ENCODE measurements around the gene C5orf15.

Gene C5orf15

DNA sequence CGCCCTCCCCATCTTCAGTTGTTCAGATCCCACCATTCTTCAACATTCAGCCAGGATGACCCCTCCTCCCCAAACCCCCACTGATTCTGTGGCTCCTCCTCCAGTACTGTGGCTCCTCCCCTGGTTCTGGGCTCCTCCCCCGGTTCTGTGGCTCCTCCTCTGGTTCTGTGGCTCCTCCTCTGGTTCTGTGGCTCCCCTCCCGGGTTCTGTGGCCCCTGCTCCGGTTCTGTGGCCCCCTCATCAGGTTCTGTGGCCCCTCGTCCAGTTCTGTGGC lies 32.8 kb downstream of the C5orf15 start:
- no peak for DNase-seq

DNA sequence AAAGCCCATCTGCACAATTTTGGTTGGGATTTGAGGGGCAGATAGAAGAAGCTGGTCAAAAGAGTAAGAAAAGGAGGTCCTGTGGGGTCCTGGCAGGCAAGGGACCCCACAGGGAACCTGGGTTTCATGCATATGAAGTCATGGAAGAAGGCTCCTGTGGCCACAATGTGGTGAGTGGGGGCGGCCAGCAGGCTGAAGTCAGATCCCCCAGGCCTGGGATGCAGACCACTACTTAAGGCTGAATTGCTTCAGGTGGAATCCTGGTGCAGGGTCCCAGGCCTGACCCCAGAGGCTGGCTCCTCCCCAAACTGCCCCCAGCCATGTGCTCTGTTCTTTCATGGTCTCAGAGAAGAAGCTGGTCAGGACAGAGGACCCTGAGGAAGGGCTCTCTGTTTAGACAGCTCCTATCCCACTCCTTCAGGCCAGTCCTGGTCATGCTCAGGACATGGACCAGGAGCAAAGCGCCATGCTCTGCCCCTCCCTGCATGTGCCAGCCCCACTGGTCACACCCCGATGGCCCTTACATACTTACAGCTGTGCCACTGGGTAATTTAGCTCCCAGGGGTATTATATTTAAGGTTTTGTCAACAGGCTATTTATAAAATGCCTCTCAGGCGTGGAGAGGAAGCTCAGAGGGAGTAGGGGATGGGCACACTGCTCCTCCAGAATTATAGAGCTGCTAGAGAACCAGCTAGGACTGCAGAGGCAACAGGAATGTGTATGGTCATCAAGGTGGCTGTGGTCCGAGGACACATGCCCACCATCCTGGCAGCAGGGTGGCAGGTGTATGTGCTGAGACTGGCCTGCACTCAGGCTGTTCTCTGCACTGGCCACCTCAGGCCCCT lies 33.4 kb downstream of the C5orf15 start:
- DNase-seq: no peak

DNA sequence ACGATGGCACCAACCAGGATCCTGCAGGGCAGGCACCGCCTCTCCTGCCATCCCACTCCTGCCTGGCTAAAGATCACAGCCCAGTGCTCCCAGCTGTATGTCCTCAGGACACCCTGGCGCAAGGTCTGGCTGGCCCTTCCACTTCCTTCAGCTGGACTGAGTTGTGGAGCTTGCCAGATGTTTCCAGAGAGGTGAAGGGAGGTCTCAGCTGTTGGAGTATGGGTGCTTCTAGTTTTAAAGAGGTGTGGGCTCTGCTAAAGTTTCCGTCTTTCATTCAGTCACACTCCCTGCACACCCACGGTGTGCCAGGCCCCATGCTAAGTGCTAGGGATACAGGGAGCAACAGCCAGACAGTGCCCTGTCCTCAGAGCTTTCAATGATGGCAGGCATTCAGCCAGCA lies 34.1 kb downstream of the C5orf15 start:
- no peak for DNase-seq

DNA sequence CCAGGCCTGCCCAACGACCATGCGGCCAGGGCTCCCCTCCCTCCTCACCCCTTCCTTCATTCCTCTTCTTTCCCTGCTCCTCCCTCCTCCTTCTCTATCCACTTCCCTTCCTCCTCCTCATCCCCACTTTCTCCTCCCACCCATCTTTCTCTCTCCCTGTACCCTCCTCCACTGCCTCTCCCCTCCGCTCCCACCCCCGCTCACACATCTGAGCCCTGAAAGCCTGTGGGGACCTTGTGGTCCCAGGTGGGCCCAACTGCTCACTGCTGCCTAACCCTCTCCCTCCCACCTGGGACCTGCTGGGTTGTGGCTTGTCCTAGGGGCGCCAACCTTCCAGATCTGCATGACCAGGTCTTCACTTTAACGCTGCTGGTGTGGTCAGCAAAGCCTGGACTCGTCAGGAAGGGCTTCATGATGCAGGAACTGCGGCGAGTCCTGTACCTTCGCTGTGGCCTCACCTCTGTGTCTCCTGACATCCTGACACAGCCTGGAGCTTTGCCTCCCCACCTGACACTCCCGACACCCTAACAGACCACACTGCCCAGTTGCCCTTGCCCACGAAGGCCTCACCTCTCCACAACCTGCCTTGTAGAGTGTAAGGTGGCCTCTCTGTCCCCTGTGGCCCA lies 34.6 kb downstream of the C5orf15 start:
- DNase-seq: no peak

DNA sequence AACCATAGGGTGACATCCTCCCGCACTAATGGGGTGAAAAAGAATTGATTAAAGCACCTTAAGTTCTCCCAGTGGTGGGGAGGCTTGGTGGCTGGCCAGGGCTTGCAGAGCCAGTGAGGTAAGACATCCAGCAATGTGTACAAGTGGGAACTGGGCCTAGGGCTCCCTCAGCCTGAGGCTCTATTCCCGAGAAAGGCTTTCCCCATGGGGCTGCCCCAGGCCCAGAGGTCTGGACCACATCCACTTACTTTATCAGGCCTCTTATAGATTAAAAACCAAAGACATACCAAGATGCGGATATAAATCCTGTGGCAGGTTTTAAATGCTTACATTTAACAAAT lies 35.3 kb downstream of the C5orf15 start:
- DNase-seq: no peak

DNA sequence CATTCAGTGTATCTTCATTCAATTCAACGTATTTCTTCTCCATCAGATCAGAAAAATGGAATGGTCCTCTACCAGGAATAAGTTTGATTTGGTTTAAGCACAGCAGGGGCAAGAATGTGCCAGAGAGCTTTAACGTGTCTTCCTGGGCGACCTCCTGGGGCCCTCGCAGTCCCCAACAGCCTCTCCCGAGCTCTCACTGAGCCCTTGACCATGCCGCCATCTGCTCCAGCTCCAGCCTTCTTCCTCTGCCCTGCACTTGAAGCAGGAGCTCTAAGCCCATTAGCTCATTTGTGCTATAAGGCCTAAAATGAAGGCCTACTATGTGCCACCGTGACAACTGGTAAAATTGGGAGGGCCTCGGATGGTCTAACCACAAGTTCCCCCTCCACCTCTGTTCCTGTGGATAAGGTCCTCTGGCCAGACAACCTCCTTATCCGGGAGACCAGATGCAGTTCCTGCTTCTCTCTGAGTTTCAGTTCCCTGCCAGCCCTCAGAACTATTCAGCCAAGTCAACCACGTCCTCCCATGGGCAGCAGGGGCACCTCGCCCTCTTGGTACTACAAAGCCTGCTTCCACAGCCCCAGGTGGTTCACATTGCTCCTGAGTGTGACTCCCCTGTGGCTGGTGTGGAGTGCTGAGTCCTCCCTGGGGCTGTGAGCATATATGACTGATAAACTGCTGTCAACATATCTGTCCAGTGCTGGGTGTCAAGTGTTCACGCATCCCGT lies 35.8 kb downstream of the C5orf15 start:
- DNase-seq: no peak

DNA sequence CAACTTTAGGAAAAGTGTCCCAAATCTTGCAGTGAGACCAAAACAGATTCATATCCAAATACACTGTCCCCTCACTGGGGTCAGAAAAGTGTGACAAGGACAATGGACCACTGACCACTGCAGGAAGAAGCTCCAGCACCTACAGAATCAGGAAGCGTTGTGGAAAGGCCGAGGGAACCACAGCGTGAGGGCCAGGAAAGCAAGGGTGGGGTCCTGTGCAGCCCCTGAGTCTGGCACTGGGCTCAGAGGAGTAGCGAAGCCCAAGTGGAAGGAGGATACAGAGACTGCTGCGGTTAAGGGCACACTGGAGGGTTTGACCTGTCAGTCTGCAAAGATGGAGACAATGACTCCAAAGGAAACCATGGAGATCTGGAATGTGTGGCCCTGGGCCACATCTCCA lies 36.9 kb downstream of the C5orf15 start:
- no peak for DNase-seq

DNA sequence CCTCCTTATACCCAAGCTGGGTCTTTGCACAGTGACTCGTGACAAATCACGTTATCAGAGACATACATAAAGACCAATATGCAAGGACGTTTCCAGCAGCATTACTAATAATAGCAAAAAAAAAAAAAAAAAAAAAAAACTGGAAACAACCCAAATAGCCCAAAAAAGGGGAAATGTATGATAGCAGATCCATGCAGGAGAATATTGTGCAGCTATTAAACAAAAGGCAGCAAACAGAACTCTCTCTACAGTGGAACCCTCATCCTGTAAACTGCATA lies 37.7 kb downstream of the C5orf15 start:
- DNase-seq: no peak

DNA sequence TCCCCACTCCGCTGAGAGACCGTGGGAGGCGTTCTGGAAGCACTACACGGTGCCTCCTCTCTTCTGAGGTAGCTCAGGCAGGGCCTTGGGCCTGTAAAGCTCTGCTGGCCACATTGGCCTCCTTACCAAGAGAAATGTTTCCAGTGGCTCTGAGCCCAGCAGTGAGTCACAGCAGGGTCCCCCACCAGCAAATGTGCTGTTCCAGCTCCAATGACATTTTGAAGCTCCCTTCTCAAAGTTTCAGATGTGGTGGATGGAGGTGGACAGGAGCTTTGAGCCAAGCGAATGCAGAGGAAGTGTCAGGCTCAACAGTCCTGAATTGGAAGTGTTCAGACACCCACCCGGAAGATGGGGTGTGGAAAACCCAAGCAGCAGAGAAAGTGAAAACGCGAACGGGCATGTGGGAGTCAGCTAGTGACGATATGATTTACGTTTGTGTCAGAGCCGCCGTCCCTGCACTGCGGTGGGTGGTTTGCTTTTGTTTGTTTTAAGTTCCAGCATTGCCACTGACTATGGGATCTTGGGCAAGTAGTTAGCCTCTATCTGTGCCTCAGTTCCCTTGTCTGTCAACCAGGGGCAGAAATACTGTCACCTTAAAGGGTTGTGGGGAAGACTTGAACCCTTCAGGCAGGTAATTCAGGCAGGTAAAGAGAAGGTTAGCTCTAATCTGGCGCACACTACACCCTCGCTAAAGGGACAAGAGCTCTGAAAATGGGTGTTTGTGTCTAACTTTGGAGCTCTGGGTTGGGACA lies 38.2 kb downstream of the C5orf15 start:
- peak; percentile 85 for DNase-seq

DNA sequence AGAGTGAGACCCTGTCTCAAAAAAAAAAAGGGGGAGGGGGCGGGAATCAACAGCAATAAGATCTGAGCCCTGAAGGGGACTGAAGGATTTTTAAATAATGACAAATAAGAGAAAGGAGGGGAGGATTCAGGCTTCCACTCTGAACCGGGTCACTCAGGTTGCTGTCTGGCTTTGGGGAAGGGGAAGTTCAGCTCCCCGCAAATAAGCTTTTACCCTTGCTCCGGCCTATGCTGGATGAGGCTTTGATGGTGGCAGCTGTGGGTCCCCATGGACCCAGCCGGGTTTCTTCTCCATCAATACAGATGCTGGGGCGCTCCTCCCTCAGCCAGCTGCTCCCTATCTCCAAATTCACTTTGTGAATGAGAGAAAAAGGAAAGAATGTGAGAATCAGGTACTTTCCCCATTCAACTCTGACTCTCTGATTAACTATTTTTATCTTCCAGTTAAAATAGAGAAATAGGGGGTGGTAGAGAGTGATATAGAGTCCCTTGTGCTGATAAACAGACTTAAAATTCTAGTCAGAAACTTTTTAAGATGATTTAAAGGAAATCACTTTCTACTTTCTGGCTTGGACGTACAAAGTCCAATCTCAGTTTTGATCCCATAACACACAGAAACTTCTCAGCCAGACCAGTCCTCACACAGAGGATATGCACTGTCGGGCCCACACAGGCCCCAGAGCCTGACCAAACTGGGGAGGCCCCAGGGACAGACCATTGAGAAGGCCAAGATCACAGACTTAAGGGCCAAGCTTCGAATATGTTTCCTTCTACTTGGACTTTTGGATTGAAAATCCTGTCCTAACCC lies 39.6 kb downstream of the C5orf15 start:
- DNase-seq: no peak

DNA sequence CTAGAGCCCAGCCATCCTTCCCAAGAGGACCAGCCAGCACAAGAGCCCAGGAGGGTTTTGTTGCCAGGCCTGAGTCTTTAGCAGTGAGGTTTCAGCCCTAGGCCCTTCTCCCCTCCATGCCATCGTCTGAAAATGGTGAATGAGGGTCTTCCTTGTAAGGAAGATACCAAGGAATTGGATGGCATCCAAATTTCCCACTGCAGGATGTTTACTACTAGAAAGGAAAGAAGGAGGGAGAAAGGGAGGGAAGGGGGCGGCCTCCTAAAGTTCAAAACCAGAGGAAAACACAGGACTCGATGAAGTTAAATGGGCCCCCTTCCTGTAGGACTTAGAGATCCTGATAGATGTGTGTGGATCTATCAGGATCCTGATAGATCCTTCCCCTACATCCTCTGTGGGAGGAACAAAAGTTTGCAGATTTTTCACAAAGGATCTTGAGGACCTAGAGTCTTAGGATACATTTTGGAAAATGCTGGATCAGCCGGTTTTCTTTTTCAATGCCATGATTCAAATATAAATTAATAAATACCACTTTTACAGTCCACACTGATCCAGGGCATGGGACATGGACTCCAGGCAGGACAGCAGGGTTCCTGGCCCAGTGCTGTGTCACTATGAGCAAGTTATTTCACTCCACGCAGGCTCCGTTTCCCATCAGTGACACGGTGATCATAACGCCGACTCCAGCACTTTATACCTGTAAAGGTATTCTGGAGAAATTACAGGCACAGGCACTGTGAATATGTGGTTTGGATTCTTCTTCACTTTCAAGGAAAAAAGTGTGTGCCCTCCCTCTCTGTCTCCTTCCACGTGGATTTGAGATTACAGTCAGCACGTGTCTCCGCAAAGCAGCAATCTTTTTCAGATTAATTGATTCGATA lies 40.9 kb downstream of the C5orf15 start:
- no peak for DNase-seq

DNA sequence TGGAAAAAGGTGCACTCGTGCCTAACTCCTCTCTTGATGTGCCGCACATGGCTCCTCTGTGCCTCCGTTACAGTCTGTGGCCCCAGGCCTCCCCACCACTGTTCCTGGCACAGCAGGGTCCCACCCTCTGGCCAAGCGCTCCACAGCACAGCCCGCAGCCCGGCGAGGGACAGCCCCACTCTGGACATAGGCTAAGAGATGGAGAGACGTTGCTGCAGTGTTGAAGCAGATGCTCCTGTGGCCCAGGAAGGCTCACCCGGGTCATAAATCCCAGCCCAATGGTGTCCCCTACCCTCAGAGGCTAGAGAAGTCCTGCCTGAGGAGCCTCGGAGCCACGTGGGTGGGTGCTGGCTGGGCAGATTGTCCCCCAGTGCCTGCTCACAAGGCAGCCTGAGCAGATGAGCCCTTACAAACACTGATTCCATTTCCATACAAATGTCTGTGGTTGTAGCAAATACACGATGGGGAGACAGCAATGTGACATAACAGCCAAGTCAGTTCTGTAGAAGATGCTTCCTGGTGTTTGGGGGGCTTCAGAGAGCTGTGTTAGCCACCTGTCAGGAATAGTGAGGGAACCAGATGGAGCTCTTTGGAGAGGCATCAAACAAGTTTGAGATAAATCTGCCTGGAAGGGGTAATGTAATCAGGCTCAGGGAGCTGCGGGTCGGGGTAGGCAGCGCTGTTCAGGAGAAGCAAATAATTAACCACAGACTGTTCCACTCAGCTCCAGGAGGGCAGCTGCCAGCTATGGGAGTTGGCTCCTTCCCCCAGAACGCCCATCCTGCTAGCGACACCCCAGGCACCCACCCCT lies 41.7 kb downstream of the C5orf15 start:
- DNase-seq: no peak

DNA sequence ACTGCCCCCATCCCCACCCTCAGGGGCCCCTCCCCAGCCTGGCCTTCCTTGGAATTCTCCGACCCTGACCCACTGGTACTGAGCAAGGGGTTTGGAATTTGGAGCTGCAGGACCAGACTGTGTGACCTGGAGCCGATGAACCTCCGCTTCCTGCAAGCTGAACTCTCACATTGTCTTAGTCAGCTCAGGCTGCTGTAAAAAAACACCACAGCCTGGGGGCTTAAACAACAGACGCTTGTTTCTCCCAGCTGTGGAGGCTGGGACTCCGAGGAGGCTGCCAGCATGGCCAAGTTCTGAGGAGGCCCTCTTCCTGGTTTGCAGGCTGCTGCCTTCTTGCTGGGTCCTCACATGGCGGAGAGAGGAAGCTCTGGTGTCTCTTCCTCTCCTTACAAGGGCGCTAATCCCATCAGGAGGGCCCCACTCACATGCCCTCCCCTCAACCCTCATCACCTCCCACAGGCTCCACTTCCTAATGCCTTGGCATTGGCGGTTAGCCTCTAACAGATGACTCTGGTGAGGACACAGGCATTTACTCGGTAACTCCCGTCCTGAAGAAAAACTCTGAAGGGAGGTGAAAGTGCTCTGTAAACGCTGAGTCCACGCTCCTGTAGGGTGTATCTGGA lies 42.4 kb downstream of the C5orf15 start:
- DNase-seq: no peak

DNA sequence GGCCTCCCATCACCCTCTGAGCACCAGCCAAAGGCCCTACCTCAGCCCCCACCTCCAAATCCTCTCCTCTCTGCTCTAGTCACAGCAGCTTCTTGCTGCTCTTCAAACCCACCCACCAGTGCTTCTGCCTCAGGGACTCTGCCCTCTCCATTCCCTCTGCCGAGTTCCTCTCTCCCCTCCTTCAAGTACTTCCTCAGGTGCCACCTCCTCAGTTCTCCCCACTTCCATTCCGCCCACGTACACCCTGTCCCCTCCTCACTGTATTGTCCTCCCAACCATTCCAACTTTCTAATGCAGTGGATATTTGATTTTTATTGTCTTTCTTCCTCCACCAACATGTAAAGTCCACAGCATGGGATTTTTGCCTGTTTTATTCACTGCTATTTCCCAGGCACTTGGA lies 43.2 kb downstream of the C5orf15 start:
- no peak for DNase-seq

DNA sequence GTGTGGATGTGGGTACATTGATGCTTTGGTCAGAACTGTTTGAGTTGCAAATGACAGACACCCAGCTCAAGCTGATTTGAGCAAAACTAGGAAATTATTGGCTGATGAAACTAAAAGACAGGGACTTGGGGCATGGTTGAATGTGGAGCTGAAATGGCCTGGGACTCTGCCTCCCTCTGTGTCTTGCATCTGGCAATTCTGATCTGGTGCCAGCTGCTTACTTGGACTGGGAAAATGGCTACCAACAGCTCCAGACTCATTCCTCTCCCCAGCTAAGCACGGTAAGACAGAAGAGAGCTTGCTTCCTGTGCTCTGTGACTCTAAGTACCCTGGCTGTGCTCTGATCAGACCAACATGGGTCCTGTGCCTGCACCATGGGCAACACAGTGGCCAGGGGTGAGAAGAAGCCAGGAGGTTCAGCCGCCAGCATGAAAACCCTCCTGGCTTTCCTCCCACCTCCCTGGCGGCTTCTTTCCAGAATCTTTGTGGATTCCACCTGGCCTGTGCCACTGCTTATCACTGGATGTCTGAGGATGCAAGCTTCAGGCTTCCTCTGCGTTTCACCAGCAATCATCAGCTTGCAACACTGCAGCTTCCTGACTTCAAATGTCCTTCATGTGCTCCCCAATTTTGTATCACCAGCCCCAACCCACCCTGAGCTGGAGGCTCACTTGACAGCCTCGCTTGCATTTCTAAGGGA lies 44.1 kb downstream of the C5orf15 start:
- DNase-seq: no peak

DNA sequence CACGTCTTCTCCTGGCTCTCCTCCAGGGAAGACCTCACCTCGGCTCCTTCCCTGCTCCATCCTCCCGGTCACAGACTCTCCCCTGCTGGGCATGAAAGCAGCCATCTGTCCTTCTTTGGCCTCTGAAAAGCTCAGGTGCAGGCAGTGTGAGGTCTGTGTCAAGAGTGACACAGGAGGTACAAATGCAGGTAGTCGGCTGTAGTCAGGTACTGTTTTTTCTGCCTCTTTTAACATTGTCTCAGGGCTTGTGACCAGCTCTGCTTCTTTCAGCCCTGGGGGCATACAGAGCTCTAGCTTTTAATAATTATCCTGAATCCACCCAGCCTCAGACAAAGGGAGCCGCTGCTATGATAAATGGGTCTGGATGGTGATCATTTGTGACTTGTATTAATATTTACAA lies 46.4 kb downstream of the C5orf15 start:
- no peak for DNase-seq

DNA sequence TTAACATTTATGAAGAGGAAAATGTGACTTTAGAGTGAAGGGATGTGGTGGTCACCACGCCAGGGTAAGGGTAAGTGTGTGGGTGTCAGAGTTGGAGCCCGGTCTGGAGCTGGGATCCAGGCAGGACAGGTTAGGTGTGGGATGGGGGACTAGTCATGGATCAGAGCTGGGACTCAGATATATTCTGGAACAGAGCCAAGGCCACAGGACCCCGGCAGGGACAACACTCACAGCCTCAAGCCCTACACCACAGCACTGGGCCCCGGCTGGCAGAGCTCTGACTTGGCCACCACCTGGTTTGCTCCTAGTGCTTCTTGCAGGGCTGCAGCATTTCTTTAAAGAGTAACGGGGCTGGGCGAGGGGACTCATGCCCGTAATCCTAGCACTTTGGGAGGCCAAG lies 47.4 kb downstream of the C5orf15 start:
- DNase-seq: no peak

DNA sequence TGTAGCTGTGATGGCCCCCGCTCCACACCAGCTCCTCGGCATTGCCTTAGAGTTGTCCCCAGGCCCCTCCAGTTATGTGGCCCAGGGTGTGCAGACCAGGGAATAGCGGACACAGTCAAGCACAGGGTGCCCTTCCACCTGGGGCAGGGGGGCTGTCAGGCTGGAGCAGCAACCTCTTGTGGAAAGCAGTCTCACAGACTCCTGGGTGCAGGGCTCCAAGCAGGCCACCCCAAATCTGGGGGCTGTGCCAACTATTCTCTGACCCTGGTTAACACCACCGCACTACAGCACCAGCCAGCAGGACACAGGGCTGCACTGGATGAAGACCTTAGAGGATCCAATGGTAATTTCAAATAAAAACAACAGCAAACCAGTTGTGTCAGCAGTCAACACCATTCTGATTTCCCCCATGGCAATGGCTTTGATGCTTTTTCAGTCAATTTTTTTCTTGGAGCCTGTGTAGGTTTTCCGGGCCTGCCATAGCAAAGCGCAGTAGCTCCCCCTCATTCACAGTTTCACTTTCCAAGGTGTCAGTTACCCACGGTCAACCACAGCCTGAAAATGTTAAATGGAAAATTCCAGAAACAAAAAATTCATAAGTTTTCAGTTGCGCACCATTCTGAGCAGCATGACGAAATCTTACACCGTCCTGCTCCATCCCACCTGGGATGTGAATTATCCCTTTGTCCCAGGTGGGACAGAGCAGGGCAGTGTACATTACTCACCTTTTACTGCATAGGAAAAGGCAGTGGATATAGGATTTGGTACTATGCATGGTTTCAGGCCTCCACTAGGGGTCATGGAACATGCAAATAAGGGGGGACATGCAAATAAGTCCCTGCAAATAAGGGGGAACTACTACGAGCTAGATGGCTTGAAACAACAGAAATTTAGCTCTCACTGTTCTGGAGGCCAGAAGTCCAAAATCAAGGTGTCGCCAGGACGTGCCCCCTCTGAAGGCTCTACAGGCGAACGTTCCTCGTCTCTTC lies 49.0 kb downstream of the C5orf15 start:
- DNase-seq: peak; percentile 15

DNA sequence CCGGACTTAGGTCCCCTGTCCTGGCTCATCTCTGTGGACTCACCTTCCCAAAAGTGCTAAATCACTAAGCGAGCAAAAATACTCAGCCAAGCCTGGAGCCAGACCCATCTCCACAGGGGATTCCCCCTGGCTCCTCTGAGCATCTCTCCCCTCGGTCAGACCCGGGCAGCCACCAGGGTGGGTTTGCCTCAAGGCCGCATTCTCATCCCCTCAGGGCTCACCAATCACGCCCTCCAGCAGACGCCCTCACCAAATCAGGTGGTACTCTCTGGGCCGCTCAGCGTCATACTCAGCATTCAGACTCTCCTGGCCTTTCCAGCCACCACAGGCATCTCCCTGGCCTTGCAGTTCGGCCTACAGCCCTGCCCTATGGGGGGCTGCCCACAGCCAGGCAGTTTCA lies 49.7 kb downstream of the C5orf15 start:
- no peak for DNase-seq

Data from activated CD4-positive, alpha-beta T cell treated with anti-CD3 and anti-CD28 coated beads for 48 hours (primary cell).